ENCODE measurements around the gene C1orf53.

GRCh38 chr1:197884173-197884572, 18.3 kb upstream of the C1orf53 start:
- TF ChIP-seq CTCF (IDR thresholded peaks at IDR 0.05 in 4 of 5, conservative IDR thresholded peaks at IDR 0.05 in 1 of 5) (no peak), POLR2A (IDR thresholded peaks at IDR 0.05) (no peak)
